GM19043 (cell line): ENCODE results near the gene SPTBN4.
"Not testable (repeated sequence)": the region's sequence is repeated elsewhere in the genome, so short reads cannot be mapped to it uniquely, and the experiment has no call there.

Experiments
- ATAC-seq: cut with Tn5 transposase; IDR thresholded peaks from one replicate; pipeline ENCODE4 v1.9.1; 2021; ENCODE audit warnings: low read depth; ENCODE audit not compliant: unreplicated experiment

The SPTBN4 gene

GRCh38 chr19:40502647-40503319 lies 36.0 kb downstream of the SPTBN4 start:
- ATAC-seq, result no peak

- no peak for ATAC-seq
Measured at GRCh38 chr19:40503320-40503695, 36.5 kb downstream of the SPTBN4 start.

- no peak for ATAC-seq
Measured at GRCh38 chr19:40506099-40506498, 39.3 kb downstream of the SPTBN4 start.

GRCh38 chr19:40507892-40508291 lies 41.1 kb downstream of the SPTBN4 start:
- no peak for ATAC-seq

- no peak for ATAC-seq
Measured at GRCh38 chr19:40508739-40509260, 42.0 kb downstream of the SPTBN4 start.

GRCh38 chr19:40510526-40511115 lies 43.8 kb downstream of the SPTBN4 start:
- ATAC-seq, result no peak

GRCh38 chr19:40511487-40511886 lies 44.7 kb downstream of the SPTBN4 start:
- ATAC-seq, result no peak

- ATAC-seq, result no peak
Measured at GRCh38 chr19:40512110-40512472, 45.3 kb downstream of the SPTBN4 start.

GRCh38 chr19:40512473-40513344 lies 45.9 kb downstream of the SPTBN4 start:
- ATAC-seq, result no peak

- ATAC-seq, result no peak
Measured at GRCh38 chr19:40513345-40513678, 46.5 kb downstream of the SPTBN4 start.

- no peak for ATAC-seq
Measured at GRCh38 chr19:40513741-40514315, 47.0 kb downstream of the SPTBN4 start.

GRCh38 chr19:40517248-40517647 lies 50.4 kb downstream of the SPTBN4 start:
- no peak for ATAC-seq

GRCh38 chr19:40519352-40520322 lies 52.8 kb downstream of the SPTBN4 start:
- ATAC-seq, result no peak

- ATAC-seq, result no peak
Measured at GRCh38 chr19:40521276-40521675, 54.5 kb downstream of the SPTBN4 start.

GRCh38 chr19:40521900-40522299 lies 55.1 kb downstream of the SPTBN4 start:
- not testable (repeated sequence) for ATAC-seq

- ATAC-seq, result no peak
Measured at GRCh38 chr19:40523322-40524047, 56.7 kb downstream of the SPTBN4 start.

- ATAC-seq, result no peak
Measured at GRCh38 chr19:40524133-40524549, 57.3 kb downstream of the SPTBN4 start.

GRCh38 chr19:40524655-40525054 lies 57.9 kb downstream of the SPTBN4 start:
- ATAC-seq, result no peak
